Neuronal stem cell (in vitro differentiated cells): ENCODE results near the gene SAMD10.
"Not testable (repeated sequence)": the region's sequence is repeated elsewhere in the genome, so short reads cannot be mapped to it uniquely, and the experiment has no call there.

Experiments
- DNase-seq: peaks from one replicate; pipeline ENCODE4 v3.0.0-alpha.2; 2013; ENCODE audit warnings: low spot score
- H2AFZ ChIP-seq: one replicate; pipeline ENCODE4 v1.6.1; 2013; ENCODE audit warnings: mild to moderate bottlenecking, low read length, inconsistent platforms
- H2AK5ac ChIP-seq: 2 replicates; pipeline ENCODE4 v1.6.1; 2013; ENCODE audit warnings: low read depth, mild to moderate bottlenecking, inconsistent platforms, low read length, moderate library complexity, mixed read lengths
- H2BK120ac ChIP-seq: 2 replicates; pipeline ENCODE4 v1.6.1; 2013; ENCODE audit warnings: low read depth, mild to moderate bottlenecking, inconsistent platforms, low read length, moderate library complexity, mixed read lengths
- H2BK12ac ChIP-seq: one replicate; pipeline ENCODE4 v1.6.1; 2013; ENCODE audit warnings: low read length, inconsistent platforms
- H2BK15ac ChIP-seq: 2 replicates; pipeline ENCODE4 v1.6.1; 2013; ENCODE audit warnings: mild to moderate bottlenecking, low read length, inconsistent platforms, mixed read lengths
- H2BK5ac ChIP-seq: one replicate; pipeline ENCODE4 v1.6.1; 2013; ENCODE audit warnings: inconsistent platforms, mild to moderate bottlenecking, low read length, moderate library complexity
- H3K14ac ChIP-seq: one replicate; pipeline ENCODE4 v1.6.1; 2013; ENCODE audit warnings: low read length, inconsistent platforms
- H3K18ac ChIP-seq: 2 replicates; pipeline ENCODE4 v1.6.1; 2013; ENCODE audit warnings: low read length, inconsistent platforms
- H3K23ac ChIP-seq: 2 replicates; pipeline ENCODE4 v1.6.1; 2013; ENCODE audit warnings: low read depth, mild to moderate bottlenecking, mixed read lengths, low read length, inconsistent platforms; ENCODE audit not compliant: poor library complexity
- H3K27ac ChIP-seq: replicated peaks from 3 replicates; pipeline ENCODE4 v1.5.1; 2013; ENCODE audit warnings: low read length, inconsistent platforms
- H3K27me3 ChIP-seq, 3 experiments: 2 replicates each; pipeline ENCODE4 v1.6.1; 2013; ENCODE audit warnings: low read length in 3 of 3, mild to moderate bottlenecking in 2 of 3, inconsistent platforms in 1 of 3, low read depth in 1 of 3, mixed read lengths in 1 of 3, moderate library complexity in 1 of 3; ENCODE audit not compliant: control insufficient read depth in 3 of 3, insufficient read depth in 3 of 3
- H3K36me3 ChIP-seq, 2 donors: replicated peaks in 1 of 2; 2 replicates each; pipeline ENCODE4 v1.6.1; 2013; ENCODE audit warnings: low read length in 2 of 2; ENCODE audit not compliant: control insufficient read depth in 2 of 2, insufficient read depth in 2 of 2
- H3K4ac ChIP-seq: 2 replicates; pipeline ENCODE4 v1.6.1; 2013; ENCODE audit warnings: inconsistent platforms, mild to moderate bottlenecking, low read length, moderate library complexity
- H3K4me1 ChIP-seq, 2 donors: 1 replicate in 1 of 2; 2 replicates in 1 of 2; pipeline ENCODE4 v1.6.1; 2013; ENCODE audit warnings: low read length in 2 of 2, low read depth in 1 of 2; ENCODE audit not compliant: control insufficient read depth in 2 of 2, insufficient read depth in 1 of 2
- H3K4me2 ChIP-seq: one replicate; pipeline ENCODE4 v1.6.1; 2013; ENCODE audit warnings: mild to moderate bottlenecking, low read length, inconsistent platforms; ENCODE audit not compliant: insufficient read depth, poor library complexity, severe bottlenecking
- H3K4me3 ChIP-seq, 2 donors: 2 replicates each; pipeline ENCODE4 v1.5.1; 2013; ENCODE audit warnings: low read length in 2 of 2, mild to moderate bottlenecking in 2 of 2, inconsistent platforms in 1 of 2, moderate library complexity in 1 of 2
- H3K79me1 ChIP-seq: one replicate; pipeline ENCODE4 v1.6.1; 2013; ENCODE audit warnings: low read depth, mild to moderate bottlenecking, inconsistent platforms, low read length, moderate library complexity
- H3K9ac ChIP-seq: one replicate; pipeline ENCODE4 v1.6.1; 2013; ENCODE audit warnings: mild to moderate bottlenecking, low read depth, low read length, inconsistent platforms; ENCODE audit not compliant: poor library complexity
- H3K9me3 ChIP-seq, 2 donors: replicated peaks in 1 of 2; 2 replicates each; pipeline versions ENCODE3 to v1.6.1; 2013; ENCODE audit warnings: low read length in 2 of 2, mild to moderate bottlenecking in 2 of 2, inconsistent platforms in 1 of 2, low read depth in 1 of 2, mixed read lengths in 1 of 2, moderate library complexity in 1 of 2; ENCODE audit not compliant: control insufficient read depth in 2 of 2, insufficient read depth in 1 of 2
- H4K8ac ChIP-seq: one replicate; pipeline ENCODE4 v1.6.1; 2013; ENCODE audit warnings: low read depth, mild to moderate bottlenecking, inconsistent platforms, low read length, moderate library complexity
- H4K91ac ChIP-seq: one replicate; pipeline ENCODE4 v1.6.1; 2013; ENCODE audit warnings: low read length, low read depth, mild to moderate bottlenecking, inconsistent platforms; ENCODE audit not compliant: poor library complexity
- WGBS, 2 donors: extraction: QIAGEN DNeasy Blood & Tissue Kit; methylation state at CpG; one replicate each; pipeline ENCODE4 v1.1.7; 2013; ENCODE audit warnings: missing lambda C conversion rate in 2 of 2, mixed read lengths in 1 of 2; ENCODE audit not compliant: insufficient read length in 2 of 2, insufficient replicate concordance in 1 of 2; ENCODE audit errors: extremely low coverage in 2 of 2; 5-methylcytosine and 5-hydroxymethylcytosine counted together

SAMD10 gene

GRCh38 chr20:63930971-63931553, 48.4 kb downstream of the SAMD10 start:
- H3K9ac ChIP-seq = no peak overlapping the region
- no peak for DNase-seq
- no peak overlapping the region for H3K27ac ChIP-seq
- H3K79me1 ChIP-seq = peaks cover 2% of the 10 kb centered on the region
- H2BK120ac ChIP-seq = no peak overlapping the region
- no peak overlapping the region for H2BK12ac ChIP-seq
- peak overlapping the region; percentile 60 for H4K91ac ChIP-seq
- no peak overlapping the region for H3K14ac ChIP-seq
- no peak overlapping the region for H3K23ac ChIP-seq
- H3K18ac ChIP-seq = peak overlapping the region; percentile 18
- H3K9me3 ChIP-seq = no peaks in the 10 kb centered on the region
- H3K4me3 ChIP-seq = no peak overlapping the region
- no peak overlapping the region for H3K4ac ChIP-seq
- H3K4me1 ChIP-seq = no peaks in the 10 kb centered on the region
- WGBS, 2 donors = no CpG with 5 or more reads among the region's 37 CpGs
- H2AFZ ChIP-seq = no peak overlapping the region
- H2BK15ac ChIP-seq = no peak overlapping the region
- peaks cover 50 to 93% of the 10 kb centered on the region in 2 donors for H3K36me3 ChIP-seq
- H2BK5ac ChIP-seq = no peak overlapping the region
- no peaks in the 10 kb centered on the region for H3K27me3 ChIP-seq
- H2AK5ac ChIP-seq = no peak overlapping the region
- H4K8ac ChIP-seq = peak overlapping the region; percentile 76
- no peak overlapping the region for H3K4me2 ChIP-seq

GRCh38 chr20:63929473-63929883, 50.0 kb downstream of the SAMD10 start:
- not testable (repeated sequence) for H2AFZ ChIP-seq

GRCh38 chr20:63929071-63929470, 50.4 kb downstream of the SAMD10 start:
- H3K23ac ChIP-seq = peak overlapping the region; percentile 61
- no peak overlapping the region for H3K18ac ChIP-seq
- H4K91ac ChIP-seq = no peak overlapping the region
- no peaks in the 10 kb centered on the region for H3K9me3 ChIP-seq
- no peak overlapping the region for H2BK120ac ChIP-seq
- no CpG with 5 or more reads among the region's 26 CpGs for WGBS, 2 donors
- H3K79me1 ChIP-seq = peaks cover 4% of the 10 kb centered on the region
- H3K4me1 ChIP-seq = no peaks in the 10 kb centered on the region
- no peak overlapping the region for H4K8ac ChIP-seq
- no peak overlapping the region for H2AFZ ChIP-seq
- DNase-seq = no peak
- no peak overlapping the region for H2BK15ac ChIP-seq
- no peak overlapping the region for H3K9ac ChIP-seq
- H3K27ac ChIP-seq = no peak overlapping the region
- H3K4me2 ChIP-seq = no peak overlapping the region
- H3K4me3 ChIP-seq = peak overlapping the region in 1 of 2 donors; percentile 26
- no peaks in the 10 kb centered on the region for H3K27me3 ChIP-seq
- H2AK5ac ChIP-seq = no peak overlapping the region
- no peak overlapping the region for H3K14ac ChIP-seq
- H2BK12ac ChIP-seq = no peak overlapping the region
- H3K36me3 ChIP-seq = peaks cover 40 to 73% of the 10 kb centered on the region in 2 donors
- no peak overlapping the region for H3K4ac ChIP-seq
- peak overlapping the region; percentile 28 for H2BK5ac ChIP-seq

More at GRCh38 chr20:63929473-63929883, 50.0 kb downstream of the SAMD10 start:
- not testable (repeated sequence) for H4K91ac ChIP-seq, H2BK15ac ChIP-seq, H2AK5ac ChIP-seq, H3K4me2 ChIP-seq, H3K4me1 ChIP-seq, H3K9ac ChIP-seq, H3K4me3 ChIP-seq, DNase-seq, H3K14ac ChIP-seq, H3K9me3 ChIP-seq, H3K18ac ChIP-seq, H4K8ac ChIP-seq, H3K79me1 ChIP-seq, H3K27ac ChIP-seq, H3K23ac ChIP-seq, H3K27me3 ChIP-seq, H2BK12ac ChIP-seq, H2BK120ac ChIP-seq, H3K4ac ChIP-seq
- peak overlapping the region; percentile 28 for H2BK5ac ChIP-seq
- WGBS, 2 donors = no CpG with 5 or more reads among the region's 31 CpGs
- H3K36me3 ChIP-seq = peaks cover 40 to 77% of the 10 kb centered on the region in 2 donors

- Histone ChIP-seq H3K18ac (no peak overlapping the region), H3K27me3 (no peaks in the 10 kb centered on the region), H4K91ac (no peak overlapping the region), H3K4me2 (no peak overlapping the region), H2BK120ac (no peak overlapping the region), H3K9me3 (no peaks in the 10 kb centered on the region), H3K9ac (no peak overlapping the region), H2BK5ac (no peak overlapping the region), H3K36me3 (peaks cover 24 to 57% of the 10 kb centered on the region in 2 donors), H3K79me1 (peaks cover 4% of the 10 kb centered on the region), H2AFZ (no peak overlapping the region), H3K4me3 (no peak overlapping the region), H3K23ac (no peak overlapping the region), H4K8ac (no peak overlapping the region), H2AK5ac (no peak overlapping the region), H3K14ac (no peak overlapping the region), H3K4ac (no peak overlapping the region), H2BK12ac (no peak overlapping the region), H2BK15ac (no peak overlapping the region), H3K27ac (no peak overlapping the region), H3K4me1 (no peaks in the 10 kb centered on the region)
- DNase-seq = no peak
- no CpG with 5 or more reads among the region's 8 CpGs for WGBS, 2 donors
Measured at GRCh38 chr20:63926298-63926697, 53.1 kb downstream of the SAMD10 start.
